Gastrocnemius medialis (tissue), 4 donors: Measurements from ENCODE around the gene PPFIA4. TPM values are rescaled to one million over a fixed set of nuclear protein-coding genes. Genes with fewer than 3 reads are reported as not detected.

Experiments used
- ATAC-seq, 2 donors: fragments of 150-250 bp; one replicate each; pipeline ENCODE4 v1.9.1; 2016
- DNase-seq, 2 donors: peaks; one replicate each; pipeline ENCODE4 v3.0.0-alpha.2; 2019
- H3K27ac ChIP-seq, 4 donors: fragments of 200-600 bp; sonication (generic); 1 replicate in 1 of 4; 2 replicates in 3 of 4; pipeline ENCODE4 v1.5.1; 2016 to 2018; ENCODE audit warnings: mild to moderate bottlenecking in 2 of 4, moderate library complexity in 1 of 4
- H3K27me3 ChIP-seq, 3 donors: fragments of 200-600 bp; sonication (generic) in 2 of 3; 1 replicate in 1 of 3; 2 replicates in 2 of 3; pipeline versions ENCODE4 v1.5.1 to v1.6.0; 2016 to 2019; ENCODE audit warnings: mild to moderate bottlenecking in 1 of 3, moderate library complexity in 1 of 3
- H3K36me3 ChIP-seq, 2 donors: fragments of 200-600 bp; sonication (generic) in 1 of 2; one replicate each; pipeline ENCODE4 v1.5.1; 2017 to 2018
- H3K4me1 ChIP-seq, 2 donors: fragments of 200-600 bp; sonication (generic) in 1 of 2; one replicate each; pipeline ENCODE4 v1.5.1; 2016 to 2017; ENCODE audit warnings: mild to moderate bottlenecking in 2 of 2
- H3K4me3 ChIP-seq, 4 donors: fragments of 200-600 bp; sonication (generic) in 3 of 4; 1 replicate in 1 of 4; 2 replicates in 3 of 4; pipeline ENCODE4 v1.5.1; 2016 to 2019; ENCODE audit warnings: mild to moderate bottlenecking in 2 of 4
- H3K9me3 ChIP-seq, 3 donors: fragments of 200-600 bp; sonication (generic) in 2 of 3; 1 replicate in 1 of 3; 2 replicates in 2 of 3; pipeline ENCODE4 v1.5.1; 2016 to 2019
- POLR2A ChIP-seq, 2 donors: fragments of 450-650 bp; IDR thresholded peaks; one replicate each; pipeline ENCODE4 v1.6.1; 2017; ENCODE audit warnings: antibody characterized with exemption in 2 of 2, mild to moderate bottlenecking in 2 of 2, moderate library complexity in 2 of 2
- in situ Hi-C, 4 donors: fragments of 200-750 bp; cut with MboI; loops; one replicate each; pipeline versions ENCODE4 v1.15.0 to v1.8.0; 2017; ENCODE audit warnings: low sequenced_read_pairs in 4 of 4
- intact Hi-C: fragments of 100-400 bp; cut with DNase I; formaldehyde crosslinking; loops from one replicate; pipeline ENCODE4 v1.15.1; 2023; ENCODE audit warnings: low total_unique reads
- total RNA-seq, 4 donors: library from RNA; depleted of rRNA; stranded (reverse); fragments of >200 nt; gene quantifications; one replicate each; pipeline versions ENCODE4 v1.1.0 to v1.2.3, GENCODE V29; 2016
- TF ChIP-seq, protein P1 (sequence below), 5 experiments: fragments of 450-650 bp in 3 of 5; fragments of 200-600 bp in 2 of 5; sonication (generic) in 2 of 5; IDR thresholded peaks in 4 of 5; conservative IDR thresholded peaks in 1 of 5; 1 replicate in 4 of 5; 2 replicates in 1 of 5; pipeline ENCODE4 v1.5.1; 2016 to 2019; ENCODE audit warnings: antibody characterized with exemption in 5 of 5, mild to moderate bottlenecking in 3 of 5, moderate library complexity in 3 of 5

Gene PPFIA4
- total RNA-seq, 4 donors from 2014 or later = 8.4 to 45.5 (median 33.1) TPM

DNA sequence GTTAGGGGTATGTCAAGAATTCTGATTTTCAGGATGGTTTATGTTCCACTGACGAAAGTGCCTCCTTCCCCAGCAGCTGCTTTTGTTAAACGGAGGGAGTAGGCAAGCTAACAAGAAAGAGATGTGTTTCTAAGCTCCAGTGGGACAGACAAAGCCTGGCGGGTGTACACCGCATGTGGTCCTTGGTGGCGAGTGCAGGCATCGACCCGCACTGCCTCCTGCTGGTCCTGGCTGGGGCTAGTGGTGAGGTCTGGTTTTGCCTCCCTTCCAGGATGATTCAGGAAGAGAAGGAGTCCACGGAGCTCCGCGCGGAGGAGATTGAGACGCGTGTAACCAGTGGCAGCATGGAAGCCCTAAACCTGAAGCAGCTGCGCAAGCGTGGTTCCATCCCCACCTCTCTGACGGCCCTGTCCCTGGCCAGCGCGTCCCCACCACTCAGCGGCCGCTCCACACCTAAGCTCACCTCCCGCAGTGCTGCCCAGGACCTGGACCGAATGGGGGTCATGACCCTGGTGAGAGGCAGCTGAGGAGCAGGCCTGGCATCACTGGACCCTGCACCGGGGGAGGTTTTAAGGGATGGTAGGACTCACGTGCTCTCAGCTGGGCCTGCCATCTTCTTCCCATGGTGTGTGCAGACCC, 29.0 kb downstream of the PPFIA4 start:
- H3K4me1 ChIP-seq = peaks cover 0 to 9% of the 10 kb centered on the region in 2 donors
- DNase-seq (no peak), ATAC-seq (no peak)
- in situ Hi-C loops (loop anchor here in 1 of 4 donors (10.0 kb wide), 1 partner anchor 160 kb away; no protein-coding TSS in a partner anchor), intact Hi-C loops (no loop called here)
- H3K27me3 ChIP-seq = no peaks in the 10 kb centered on the region
- H3K4me3 ChIP-seq = no peak overlapping the region
- no peak overlapping the region for H3K27ac ChIP-seq
- no peak for TF ChIP-seq POLR2A (IDR thresholded peaks at IDR 0.05)
- TF ChIP-seq, protein P1, sequence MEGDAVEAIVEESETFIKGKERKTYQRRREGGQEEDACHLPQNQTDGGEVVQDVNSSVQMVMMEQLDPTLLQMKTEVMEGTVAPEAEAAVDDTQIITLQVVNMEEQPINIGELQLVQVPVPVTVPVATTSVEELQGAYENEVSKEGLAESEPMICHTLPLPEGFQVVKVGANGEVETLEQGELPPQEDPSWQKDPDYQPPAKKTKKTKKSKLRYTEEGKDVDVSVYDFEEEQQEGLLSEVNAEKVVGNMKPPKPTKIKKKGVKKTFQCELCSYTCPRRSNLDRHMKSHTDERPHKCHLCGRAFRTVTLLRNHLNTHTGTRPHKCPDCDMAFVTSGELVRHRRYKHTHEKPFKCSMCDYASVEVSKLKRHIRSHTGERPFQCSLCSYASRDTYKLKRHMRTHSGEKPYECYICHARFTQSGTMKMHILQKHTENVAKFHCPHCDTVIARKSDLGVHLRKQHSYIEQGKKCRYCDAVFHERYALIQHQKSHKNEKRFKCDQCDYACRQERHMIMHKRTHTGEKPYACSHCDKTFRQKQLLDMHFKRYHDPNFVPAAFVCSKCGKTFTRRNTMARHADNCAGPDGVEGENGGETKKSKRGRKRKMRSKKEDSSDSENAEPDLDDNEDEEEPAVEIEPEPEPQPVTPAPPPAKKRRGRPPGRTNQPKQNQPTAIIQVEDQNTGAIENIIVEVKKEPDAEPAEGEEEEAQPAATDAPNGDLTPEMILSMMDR (IDR thresholded peaks at IDR 0.05 in 4 of 5, conservative IDR thresholded peaks at IDR 0.05 in 1 of 5) = no peak
- H3K9me3 ChIP-seq = no peaks in the 10 kb centered on the region
- H3K36me3 ChIP-seq = peaks cover 0 to 9% of the 10 kb centered on the region in 2 donors

DNA sequence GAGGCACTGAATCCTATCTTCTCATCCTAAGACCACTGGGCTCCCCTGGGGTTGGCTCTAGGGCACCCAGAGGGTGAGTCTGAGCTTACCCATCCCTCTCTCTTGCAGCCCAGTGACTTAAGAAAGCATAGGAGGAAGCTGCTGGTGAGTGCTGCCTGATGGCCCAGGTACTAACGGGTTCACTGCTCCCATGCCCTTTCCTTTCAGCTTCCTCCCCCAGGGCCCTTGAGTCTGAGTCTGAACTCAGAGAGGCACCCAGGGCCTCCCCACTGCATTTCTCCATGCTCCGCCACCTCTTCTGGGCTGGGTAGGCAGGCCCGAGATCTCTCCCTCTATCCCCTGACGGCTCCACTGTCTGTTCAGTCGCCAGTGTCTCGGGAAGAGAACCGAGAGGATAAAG, 29.7 kb downstream of the PPFIA4 start:
- H3K4me1 ChIP-seq = peaks cover 0 to 9% of the 10 kb centered on the region in 2 donors

DNA sequence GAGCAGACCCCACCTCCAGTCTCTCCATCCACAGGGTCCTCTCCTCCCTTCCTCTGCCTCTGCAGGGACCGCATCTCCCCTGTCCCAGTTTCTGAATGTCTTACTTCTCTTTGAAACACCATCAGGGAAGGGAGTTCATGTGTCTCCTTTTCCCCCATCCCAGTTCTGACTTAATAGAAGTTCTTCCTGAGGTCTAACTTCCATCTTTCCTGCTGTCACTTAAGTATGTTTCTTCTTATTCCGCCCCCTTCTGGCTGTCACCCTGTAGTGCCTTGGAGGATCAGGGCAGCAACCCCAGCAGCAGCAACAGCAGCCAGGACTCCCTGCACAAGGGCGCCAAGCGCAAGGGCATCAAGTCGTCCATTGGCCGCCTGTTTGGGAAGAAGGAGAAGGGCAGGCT, 30.2 kb downstream of the PPFIA4 start:
- Histone ChIP-seq H3K27me3 (no peaks in the 10 kb centered on the region), H3K36me3 (peaks cover 0 to 8% of the 10 kb centered on the region in 2 donors), H3K27ac (no peak overlapping the region), H3K9me3 (no peaks in the 10 kb centered on the region), H3K4me3 (no peak overlapping the region), H3K4me1 (peaks cover 0 to 6% of the 10 kb centered on the region in 2 donors)
- intact Hi-C loops = no loop called here
- TF ChIP-seq, protein P1 (IDR thresholded peaks at IDR 0.05 in 4 of 5, conservative IDR thresholded peaks at IDR 0.05 in 1 of 5) = no peak
- no peak for TF ChIP-seq POLR2A (IDR thresholded peaks at IDR 0.05)
- in situ Hi-C loops = loop anchor here in 1 of 4 donors (10.0 kb wide), 1 partner anchor 158 kb away; no protein-coding TSS in a partner anchor
- no peak for ATAC-seq
- no peak for DNase-seq

More for the DNA sequence above, 29.7 kb downstream of the PPFIA4 start:
- DNase-seq = no peak
- no peak for ATAC-seq
- H3K36me3 ChIP-seq = peaks cover 0 to 8% of the 10 kb centered on the region in 2 donors
- no peak overlapping the region for H3K4me3 ChIP-seq
- intact Hi-C loops = no loop called here
- H3K27ac ChIP-seq = no peak overlapping the region
- TF ChIP-seq, protein P1 (IDR thresholded peaks at IDR 0.05 in 4 of 5, conservative IDR thresholded peaks at IDR 0.05 in 1 of 5) = no peak
- no peaks in the 10 kb centered on the region for H3K9me3 ChIP-seq
- H3K27me3 ChIP-seq = no peaks in the 10 kb centered on the region
- in situ Hi-C loops = loop anchor here in 1 of 4 donors (10.0 kb wide), 1 partner anchor 159 kb away; no protein-coding TSS in a partner anchor

DNA sequence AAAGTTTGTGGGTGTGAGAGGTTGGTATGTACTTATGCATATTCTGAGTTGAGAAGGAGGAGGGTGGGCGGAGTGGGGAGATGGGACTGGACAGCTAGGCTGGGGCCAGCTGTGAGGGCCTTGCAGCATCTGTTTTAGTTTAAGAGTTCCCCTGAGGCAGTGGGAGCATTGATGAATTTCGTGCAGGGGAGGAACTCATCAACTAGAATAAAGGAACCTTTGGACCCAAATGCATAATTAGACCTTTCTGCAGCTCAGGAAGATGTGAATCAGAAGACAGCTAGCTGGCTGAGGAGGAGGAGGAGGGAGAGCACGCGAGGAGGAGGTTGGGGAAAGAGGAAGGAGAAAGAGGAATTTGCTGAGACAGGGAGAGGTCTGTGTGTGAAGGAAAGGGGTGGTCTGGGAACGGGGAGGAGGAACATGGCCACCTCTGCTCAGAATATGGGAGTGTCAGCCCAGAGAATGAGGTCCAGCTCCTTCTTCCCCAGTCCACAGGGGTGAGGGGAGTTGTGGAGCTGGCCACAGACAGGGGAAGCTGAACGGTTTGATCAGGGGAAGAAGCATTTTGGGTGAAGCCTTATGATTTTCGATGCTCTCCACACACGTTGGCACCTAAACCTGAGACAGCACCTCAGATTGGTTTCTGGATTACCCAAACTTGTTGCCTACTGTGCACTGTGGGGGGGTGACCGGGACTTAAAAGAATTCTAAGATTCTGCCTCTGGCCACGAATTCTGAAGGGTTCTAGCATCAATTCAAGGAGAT, 31.8 kb downstream of the PPFIA4 start:
- H3K4me3 ChIP-seq = no peak overlapping the region
- intact Hi-C loops = no loop called here
- TF ChIP-seq, protein P1 (IDR thresholded peaks at IDR 0.05 in 4 of 5, conservative IDR thresholded peaks at IDR 0.05 in 1 of 5) = no peak
- no peak for TF ChIP-seq POLR2A (IDR thresholded peaks at IDR 0.05)
- H3K36me3 ChIP-seq = peaks cover 0 to 8% of the 10 kb centered on the region in 2 donors
- ATAC-seq (no peak), DNase-seq (no peak)
- H3K9me3 ChIP-seq = no peaks in the 10 kb centered on the region
- in situ Hi-C loops = loop anchor here in 1 of 4 donors (10.0 kb wide), 1 partner anchor 157 kb away; no protein-coding TSS in a partner anchor
- no peaks in the 10 kb centered on the region for H3K4me1 ChIP-seq
- no peak overlapping the region for H3K27ac ChIP-seq
- no peaks in the 10 kb centered on the region for H3K27me3 ChIP-seq
